ENCODE data around the gene CRAMP1.
A peak's percentile ranks its signal among the peaks of the same experiment; 100 is the strongest.

CRAMP1 gene

DNA sequence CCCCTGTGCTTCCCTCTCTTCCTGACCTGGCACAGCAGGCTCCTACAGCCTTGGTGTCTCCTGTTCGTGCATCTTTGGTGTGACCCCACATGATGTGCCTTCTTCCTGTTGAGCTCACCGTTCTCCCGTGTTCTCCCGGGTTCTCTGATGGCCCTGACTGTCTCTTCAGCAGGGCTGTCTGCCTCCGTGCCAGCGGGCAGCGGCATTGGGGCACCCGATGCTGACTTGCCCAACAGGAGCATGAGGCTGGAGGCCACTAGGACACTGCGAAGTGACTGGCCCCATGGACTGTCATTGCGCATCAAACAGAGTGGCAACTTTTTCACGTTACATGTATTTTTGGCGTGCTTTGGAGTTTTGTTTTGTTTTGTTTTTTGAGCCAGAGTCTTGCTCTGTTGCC, 22.4 kb downstream of the CRAMP1 start:
- H3K27ac Mint-ChIP-seq, result no peak overlapping the region
- no peaks in the 10 kb centered on the region for H3K27me3 Mint-ChIP-seq (ENCODE audit: low read depth)
- no peak overlapping the region for H3K4me3 Mint-ChIP-seq
- no peaks in the 10 kb centered on the region for H3K9me3 Mint-ChIP-seq
- H3K36me3 Mint-ChIP-seq (ENCODE audit: low read depth), result peaks cover 42% of the 10 kb centered on the region
- H3K4me1 Mint-ChIP-seq (ENCODE audit: low read depth), result peaks cover 7% of the 10 kb centered on the region

DNA sequence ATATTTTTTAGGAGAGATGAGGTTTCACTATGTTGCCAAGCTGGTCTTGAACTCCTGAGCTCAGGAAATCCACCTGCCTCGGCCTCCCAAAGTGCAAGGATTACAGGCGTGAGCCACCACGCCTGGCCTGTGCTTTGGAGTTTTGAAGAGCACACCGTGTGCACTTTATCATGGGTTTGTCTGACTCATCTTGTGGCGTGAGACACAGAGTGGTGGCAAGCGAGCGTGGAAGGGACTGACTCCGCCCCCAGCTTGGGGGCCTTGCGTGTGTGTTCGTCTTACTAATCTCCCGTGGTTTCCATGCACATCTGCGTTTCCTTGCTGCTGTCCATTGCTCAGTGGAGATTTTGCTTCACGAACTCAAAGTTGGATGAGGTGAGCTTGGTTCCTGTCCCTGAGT, 22.9 kb downstream of the CRAMP1 start:
- no peaks in the 10 kb centered on the region for H3K27me3 Mint-ChIP-seq (ENCODE audit: low read depth)
- H3K4me1 Mint-ChIP-seq (ENCODE audit: low read depth), result peaks cover 6% of the 10 kb centered on the region
- no peak overlapping the region for H3K27ac Mint-ChIP-seq
- no peaks in the 10 kb centered on the region for H3K9me3 Mint-ChIP-seq
- H3K4me3 Mint-ChIP-seq, result no peak overlapping the region
- H3K36me3 Mint-ChIP-seq (ENCODE audit: low read depth), result peaks cover 41% of the 10 kb centered on the region

DNA sequence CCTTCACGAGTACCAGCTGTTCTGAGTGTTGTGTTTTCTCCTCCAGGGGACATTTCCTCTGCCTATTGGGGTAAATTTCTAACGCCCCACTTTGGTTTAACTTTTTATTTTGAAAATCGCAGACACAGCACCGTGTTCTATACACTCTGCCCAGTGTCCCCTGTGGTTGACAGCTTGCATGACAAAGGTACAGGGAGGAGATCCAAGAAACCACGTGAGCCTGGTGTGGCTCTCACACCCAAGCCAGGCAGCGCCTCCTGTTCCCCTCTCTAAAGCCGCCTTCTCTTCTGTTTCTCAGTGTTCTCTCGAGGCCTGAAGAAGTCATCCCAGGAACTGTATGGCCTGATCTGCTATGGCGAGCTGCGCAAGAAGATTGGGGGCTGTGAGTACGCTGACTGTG, 25.4 kb downstream of the CRAMP1 start:
- Mint-ChIP-seq H3K4me1 (ENCODE audit: low read depth) (peaks cover 4% of the 10 kb centered on the region), H3K4me3 (no peak overlapping the region), H3K36me3 (ENCODE audit: low read depth) (peaks cover 44% of the 10 kb centered on the region), H3K9me3 (no peaks in the 10 kb centered on the region), H3K27ac (no peak overlapping the region), H3K27me3 (ENCODE audit: low read depth) (no peaks in the 10 kb centered on the region)

DNA sequence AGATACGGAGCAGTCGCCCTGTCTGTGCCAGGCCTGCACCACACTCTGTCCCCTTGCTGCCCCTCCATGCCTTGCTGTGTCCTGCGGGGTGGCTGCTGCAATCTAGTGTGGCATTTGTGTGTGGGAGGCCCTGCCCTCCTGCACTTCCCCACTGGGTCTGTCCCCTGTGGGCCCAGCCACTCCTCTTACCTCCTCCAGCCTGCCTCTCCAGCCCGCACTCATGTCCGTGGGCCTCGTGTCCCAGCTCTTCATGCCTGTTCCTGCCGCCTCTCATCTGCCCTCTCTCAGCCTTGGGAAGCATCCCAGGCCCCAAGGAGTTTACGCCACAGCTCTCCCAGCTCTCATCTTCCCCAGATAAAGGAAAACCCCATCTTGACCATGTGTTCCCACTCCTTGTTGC, 26.6 kb downstream of the CRAMP1 start:
- Mint-ChIP-seq H3K27me3 (ENCODE audit: low read depth) (no peaks in the 10 kb centered on the region), H3K9me3 (no peaks in the 10 kb centered on the region), H3K36me3 (ENCODE audit: low read depth) (peaks cover 43% of the 10 kb centered on the region), H3K4me3 (no peak overlapping the region), H3K4me1 (ENCODE audit: low read depth) (peaks cover 4% of the 10 kb centered on the region), H3K27ac (no peak overlapping the region)

DNA sequence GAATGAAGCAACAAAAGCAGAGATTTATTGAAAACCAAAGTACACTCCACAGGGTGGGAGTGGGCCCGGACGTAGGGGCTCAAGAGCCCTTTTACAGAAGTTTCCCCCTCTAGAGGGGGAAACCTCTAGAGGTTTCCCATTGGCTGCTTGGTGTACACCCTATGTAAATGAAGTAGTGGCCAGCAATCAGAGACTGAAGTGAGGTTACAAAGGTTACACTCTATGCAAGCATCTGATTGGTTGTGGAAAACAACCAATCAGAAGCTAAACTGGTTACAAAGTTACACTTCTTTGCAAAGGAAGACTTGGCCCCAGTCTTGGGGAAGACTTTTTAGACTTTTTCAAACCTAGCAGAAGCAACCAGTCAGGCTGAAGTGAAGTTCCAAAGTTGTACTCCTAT, 27.1 kb downstream of the CRAMP1 start:
- Mint-ChIP-seq H3K36me3 (ENCODE audit: low read depth) (peaks cover 43% of the 10 kb centered on the region), H3K4me1 (ENCODE audit: low read depth) (peaks cover 5% of the 10 kb centered on the region), H3K9me3 (no peaks in the 10 kb centered on the region), H3K27ac (no peak overlapping the region), H3K4me3 (no peak overlapping the region), H3K27me3 (ENCODE audit: low read depth) (no peaks in the 10 kb centered on the region)

DNA sequence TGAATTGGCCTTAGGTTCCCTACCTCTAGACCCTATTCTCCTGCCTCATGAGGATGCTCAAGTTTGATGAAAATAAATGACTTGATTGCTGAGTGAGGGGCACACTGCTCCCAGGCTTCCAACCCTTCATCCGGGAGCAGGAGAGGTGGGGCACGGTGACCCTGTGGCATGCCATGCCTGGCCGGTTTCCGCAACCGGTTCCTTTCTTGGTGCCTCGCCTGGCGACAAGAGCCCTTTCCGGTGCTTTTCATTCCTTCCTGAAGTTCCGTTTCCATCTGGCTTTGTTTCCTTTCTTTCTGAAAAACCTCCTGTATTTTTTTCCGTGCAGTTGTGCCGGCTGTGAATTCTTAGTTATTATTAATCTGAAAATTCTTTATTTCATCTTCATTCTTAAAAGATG, 27.7 kb downstream of the CRAMP1 start:
- Mint-ChIP-seq H3K9me3 (no peaks in the 10 kb centered on the region), H3K27me3 (ENCODE audit: low read depth) (no peaks in the 10 kb centered on the region), H3K36me3 (ENCODE audit: low read depth) (peaks cover 43% of the 10 kb centered on the region), H3K27ac (no peak overlapping the region), H3K4me3 (no peak overlapping the region), H3K4me1 (ENCODE audit: low read depth) (peaks cover 8% of the 10 kb centered on the region)

DNA sequence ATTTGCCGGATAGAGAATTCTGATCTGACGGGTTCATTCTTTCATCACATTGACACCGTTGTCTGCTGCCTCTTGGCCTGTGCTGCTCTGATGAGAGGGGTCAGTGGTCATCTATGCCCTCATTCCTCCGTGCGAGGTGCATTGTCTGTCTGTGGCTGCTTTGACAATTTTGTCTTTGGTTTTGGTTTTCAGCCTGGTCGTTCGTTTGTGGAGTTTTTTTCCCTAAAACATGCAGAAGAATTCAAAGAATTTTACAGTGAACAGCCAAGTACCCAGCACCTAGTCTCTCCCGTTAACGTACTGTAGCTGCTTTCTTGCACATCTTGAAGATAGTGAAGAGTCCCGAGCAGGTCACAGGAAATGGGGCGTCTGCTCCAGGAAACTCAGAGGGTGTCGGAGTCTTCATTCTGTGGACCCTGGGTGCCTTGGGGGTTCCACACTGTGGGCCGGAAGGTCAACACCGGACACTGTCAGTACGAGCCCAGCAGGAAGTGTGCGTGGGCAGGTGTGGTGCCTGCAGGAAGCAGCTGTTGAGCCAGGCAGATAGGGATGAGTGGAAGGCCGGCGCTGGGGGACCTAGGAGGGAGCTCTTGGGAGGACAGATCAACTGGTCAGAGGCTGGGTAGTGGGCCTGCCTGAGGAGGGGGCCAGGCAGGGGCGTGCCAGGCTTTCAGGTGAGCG, 28.2 kb downstream of the CRAMP1 start:
- peaks cover 44% of the 10 kb centered on the region for H3K36me3 Mint-ChIP-seq (ENCODE audit: low read depth)
- H3K27me3 Mint-ChIP-seq (ENCODE audit: low read depth), result no peaks in the 10 kb centered on the region
- H3K27ac Mint-ChIP-seq, result no peak overlapping the region
- peaks cover 7% of the 10 kb centered on the region for H3K4me1 Mint-ChIP-seq (ENCODE audit: low read depth)
- H3K9me3 Mint-ChIP-seq, result no peaks in the 10 kb centered on the region
- H3K4me3 Mint-ChIP-seq, result no peak overlapping the region

DNA sequence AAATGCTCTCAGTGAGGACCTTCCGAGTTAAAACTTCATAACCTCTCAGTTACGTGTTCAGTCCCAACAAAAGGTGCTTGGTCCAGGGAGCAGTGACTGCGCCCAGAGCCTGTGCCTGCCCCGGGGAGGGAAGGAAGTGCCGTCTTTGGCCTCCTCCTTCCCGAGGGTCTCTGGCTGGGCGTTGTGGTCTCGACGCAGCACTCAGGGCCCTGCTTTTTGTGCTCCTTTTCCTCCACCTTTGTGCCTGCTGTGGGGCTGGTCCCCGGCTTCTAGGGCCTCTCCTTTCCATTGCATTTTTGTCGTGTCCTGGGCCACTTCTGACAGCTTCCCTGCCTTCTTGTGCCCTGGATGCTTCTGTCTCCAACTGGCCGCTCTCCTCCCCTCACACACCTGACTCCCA, 29.1 kb downstream of the CRAMP1 start:
- Mint-ChIP-seq H3K9me3 (no peaks in the 10 kb centered on the region), H3K27me3 (ENCODE audit: low read depth) (no peaks in the 10 kb centered on the region), H3K4me3 (no peak overlapping the region), H3K4me1 (ENCODE audit: low read depth) (peaks cover 16% of the 10 kb centered on the region), H3K27ac (no peak overlapping the region), H3K36me3 (ENCODE audit: low read depth) (peaks cover 49% of the 10 kb centered on the region)

DNA sequence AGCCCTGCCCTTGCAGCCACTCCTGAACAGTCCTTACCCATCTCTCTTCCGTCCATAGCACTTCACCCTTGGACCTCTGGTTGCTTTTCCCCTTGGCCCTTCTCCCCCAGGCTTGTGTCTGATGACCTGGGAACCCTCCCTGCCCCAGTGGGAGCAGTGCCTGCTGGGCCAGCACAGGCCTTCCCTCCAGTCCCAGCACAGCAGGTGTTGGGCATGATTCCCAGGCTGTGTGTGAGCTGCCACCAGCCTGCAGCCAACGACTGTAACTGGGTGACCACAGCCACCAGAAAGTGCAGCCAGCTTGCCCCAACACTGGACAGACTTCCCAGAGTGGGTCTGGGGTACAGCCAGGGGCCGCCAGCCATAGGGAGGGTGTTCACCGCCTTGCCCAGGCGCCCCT, 30.0 kb downstream of the CRAMP1 start:
- Mint-ChIP-seq H3K27ac (no peak overlapping the region), H3K4me3 (no peak overlapping the region), H3K36me3 (ENCODE audit: low read depth) (peaks cover 54% of the 10 kb centered on the region), H3K9me3 (no peaks in the 10 kb centered on the region), H3K27me3 (ENCODE audit: low read depth) (no peaks in the 10 kb centered on the region), H3K4me1 (ENCODE audit: low read depth) (peaks cover 22% of the 10 kb centered on the region)

DNA sequence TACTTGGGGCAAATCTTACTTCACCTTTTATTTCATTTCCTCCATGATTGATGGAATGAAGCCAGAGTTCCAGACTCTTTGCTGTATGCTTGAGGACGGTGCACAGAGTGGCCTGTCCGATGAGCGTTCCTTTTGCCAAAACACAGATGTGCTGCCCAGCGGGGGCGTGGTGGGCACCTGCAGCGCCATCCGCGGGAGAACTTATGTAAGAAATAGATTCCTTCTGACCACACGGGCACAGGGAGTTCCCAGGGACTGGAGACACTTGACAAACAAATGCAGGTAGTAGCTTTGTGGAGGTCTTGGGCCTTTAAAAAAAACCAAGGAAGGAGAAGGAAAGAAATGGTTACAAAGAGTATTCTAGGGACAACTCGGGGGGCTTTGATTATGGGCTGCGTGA, 30.6 kb downstream of the CRAMP1 start:
- H3K27me3 Mint-ChIP-seq (ENCODE audit: low read depth), result no peaks in the 10 kb centered on the region
- H3K9me3 Mint-ChIP-seq, result no peaks in the 10 kb centered on the region
- no peak overlapping the region for H3K4me3 Mint-ChIP-seq

DNA sequence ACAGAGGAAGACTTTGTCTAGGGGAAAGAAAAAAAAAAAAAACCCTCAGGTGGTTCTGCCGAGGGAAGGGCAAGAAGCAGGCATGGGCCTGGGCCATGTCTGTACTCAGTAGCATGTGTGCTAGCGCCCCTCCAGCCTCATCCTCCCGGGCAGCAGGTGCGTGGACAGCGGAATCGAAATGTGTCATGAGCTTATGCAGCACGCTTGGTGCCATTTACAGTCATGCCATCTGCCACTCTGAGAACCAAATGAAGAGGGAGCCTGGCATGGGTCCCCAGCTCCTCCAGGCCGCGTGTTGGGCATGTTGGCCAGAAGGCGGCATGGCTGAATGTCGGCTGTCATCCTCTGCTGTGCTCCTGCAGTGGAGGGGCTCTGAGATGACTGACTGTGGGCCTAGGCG, 31.4 kb downstream of the CRAMP1 start:
- Mint-ChIP-seq H3K27ac (no peak overlapping the region), H3K27me3 (ENCODE audit: low read depth) (no peaks in the 10 kb centered on the region), H3K36me3 (ENCODE audit: low read depth) (peaks cover 50% of the 10 kb centered on the region), H3K9me3 (no peaks in the 10 kb centered on the region), H3K4me1 (ENCODE audit: low read depth) (peaks cover 22% of the 10 kb centered on the region), H3K4me3 (no peak overlapping the region)

More for the DNA sequence above, 30.6 kb downstream of the CRAMP1 start:
- peaks cover 22% of the 10 kb centered on the region for H3K4me1 Mint-ChIP-seq (ENCODE audit: low read depth)
- H3K27ac Mint-ChIP-seq, result no peak overlapping the region
- H3K36me3 Mint-ChIP-seq (ENCODE audit: low read depth), result peaks cover 54% of the 10 kb centered on the region

DNA sequence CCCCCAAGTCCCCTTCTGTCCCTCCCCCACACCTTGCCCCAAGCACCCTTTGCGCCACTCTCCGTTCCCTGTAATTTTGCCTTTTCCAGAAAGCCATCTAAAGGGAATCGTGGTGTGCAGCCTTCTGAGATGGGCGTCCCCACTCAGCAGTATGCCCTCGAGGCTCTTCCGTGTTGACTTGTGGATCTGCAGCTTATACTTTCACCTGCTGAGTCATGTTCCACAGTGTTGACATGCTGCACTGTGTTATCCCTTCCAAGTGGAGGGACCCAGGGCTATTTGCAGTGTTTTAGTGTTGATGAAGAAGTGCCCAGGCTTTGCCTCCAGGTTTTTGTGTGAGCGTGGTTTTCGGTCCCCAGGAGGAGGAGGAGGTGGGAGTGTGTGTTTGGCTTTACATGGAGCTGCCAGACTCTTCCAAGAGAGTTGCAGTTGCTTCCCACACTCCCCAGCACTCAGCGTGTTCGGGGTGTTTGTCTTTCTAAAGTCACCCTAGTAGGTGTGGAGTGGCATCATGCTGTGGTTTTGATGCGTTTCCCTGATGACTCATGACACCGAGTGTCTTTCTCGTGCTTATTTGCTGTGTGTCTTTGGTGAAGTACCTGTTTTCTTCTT, 33.9 kb downstream of the CRAMP1 start:
- H3K27me3 Mint-ChIP-seq (ENCODE audit: low read depth), result no peaks in the 10 kb centered on the region
- peaks cover 45% of the 10 kb centered on the region for H3K36me3 Mint-ChIP-seq (ENCODE audit: low read depth)
- peaks cover 19% of the 10 kb centered on the region for H3K4me1 Mint-ChIP-seq (ENCODE audit: low read depth)
- peak overlapping the region; percentile 69 for H3K27ac Mint-ChIP-seq
- no peaks in the 10 kb centered on the region for H3K9me3 Mint-ChIP-seq
- peak overlapping the region; percentile 32 for H3K4me3 Mint-ChIP-seq

DNA sequence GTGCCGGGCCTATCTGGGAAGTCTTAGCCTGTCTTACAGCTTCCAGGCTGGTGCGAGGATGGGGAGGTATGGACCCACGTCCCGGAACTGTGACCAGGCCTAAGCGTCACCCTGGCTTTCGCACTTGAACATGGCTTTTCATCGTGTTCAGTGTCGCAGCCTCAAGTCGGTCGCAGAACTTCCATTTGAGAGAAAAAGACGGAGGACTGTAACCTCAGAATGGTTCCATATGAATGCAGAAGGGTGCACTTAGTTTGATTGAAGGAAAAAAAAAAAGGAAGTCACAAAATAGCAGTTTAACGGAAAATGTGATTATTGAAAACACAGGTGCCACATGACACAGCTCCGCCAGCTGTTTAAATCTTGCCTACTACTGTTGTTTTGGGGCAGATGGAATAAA, 35.7 kb downstream of the CRAMP1 start:
- H3K4me3 Mint-ChIP-seq, result no peak overlapping the region
- H3K27ac Mint-ChIP-seq, result no peak overlapping the region
- H3K36me3 Mint-ChIP-seq (ENCODE audit: low read depth), result peaks cover 46% of the 10 kb centered on the region
- peaks cover 19% of the 10 kb centered on the region for H3K4me1 Mint-ChIP-seq (ENCODE audit: low read depth)
- H3K9me3 Mint-ChIP-seq, result no peaks in the 10 kb centered on the region
- H3K27me3 Mint-ChIP-seq (ENCODE audit: low read depth), result no peaks in the 10 kb centered on the region

DNA sequence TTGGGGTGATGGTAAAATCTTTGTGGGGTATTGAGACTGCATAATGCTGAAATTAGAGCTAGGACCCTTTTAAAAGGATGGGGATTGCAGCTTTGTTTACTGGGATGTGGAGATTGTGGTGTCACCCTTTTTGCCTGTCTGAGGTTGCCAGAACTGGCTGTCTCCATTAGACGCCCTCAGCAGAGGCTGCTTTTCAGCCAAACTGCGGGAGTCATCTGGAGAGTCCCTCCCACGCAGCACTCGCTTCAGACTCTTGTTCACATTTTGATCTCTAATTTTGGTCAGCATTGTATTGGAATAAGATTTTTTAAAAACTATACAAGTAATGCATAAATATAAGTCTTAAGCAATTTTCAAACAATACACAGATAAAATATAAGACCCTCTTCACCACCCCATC, 38.0 kb downstream of the CRAMP1 start:
- Mint-ChIP-seq H3K4me1 (ENCODE audit: low read depth) (peaks cover 15% of the 10 kb centered on the region), H3K4me3 (no peak overlapping the region)

DNA sequence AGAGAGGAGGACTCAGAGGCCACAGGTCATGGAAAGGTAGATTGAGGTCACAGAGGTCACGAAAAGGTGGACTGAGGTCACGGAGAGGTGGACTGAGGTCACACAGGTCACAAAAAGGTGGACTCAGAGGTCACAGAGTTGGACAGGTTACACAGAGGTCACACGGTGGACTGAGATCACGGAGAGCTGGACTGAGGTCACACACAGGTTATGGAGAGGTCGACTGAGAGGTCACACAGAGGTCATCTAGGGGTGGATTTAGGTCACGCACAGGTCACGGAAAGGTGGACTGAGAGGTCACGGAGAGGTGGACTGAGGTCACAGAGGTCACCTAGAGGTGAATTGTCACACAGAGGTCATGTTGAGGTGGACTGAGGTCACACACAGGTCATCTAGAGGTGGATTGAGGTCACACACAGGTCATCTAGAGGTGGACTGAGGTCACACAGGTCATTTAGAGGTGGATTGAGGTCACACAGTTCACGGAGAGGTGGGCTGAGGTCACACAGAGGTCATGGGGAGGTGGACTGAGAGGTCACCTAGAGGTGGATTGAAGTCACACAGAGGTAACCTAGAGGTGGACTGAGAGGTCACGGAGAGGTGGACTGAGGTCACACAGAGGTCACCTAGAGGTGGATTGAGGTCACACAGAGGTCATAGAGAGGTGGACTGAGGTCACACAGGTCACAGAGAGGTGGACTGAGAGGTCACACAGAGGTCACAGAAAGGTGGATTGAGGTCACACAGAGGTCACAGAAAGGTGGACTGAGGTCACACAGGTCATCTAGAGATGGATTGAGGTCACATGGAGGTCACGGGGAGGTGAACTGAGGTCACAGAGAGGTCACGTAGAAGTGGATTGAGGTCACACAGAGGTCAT, 39.2 kb downstream of the CRAMP1 start:
- H3K27ac Mint-ChIP-seq, result peak overlapping the region; percentile 0
- peaks cover 40% of the 10 kb centered on the region for H3K36me3 Mint-ChIP-seq (ENCODE audit: low read depth)
- no peak overlapping the region for H3K4me3 Mint-ChIP-seq

More for the DNA sequence above, 38.0 kb downstream of the CRAMP1 start:
- no peak overlapping the region for H3K27ac Mint-ChIP-seq
- no peaks in the 10 kb centered on the region for H3K27me3 Mint-ChIP-seq (ENCODE audit: low read depth)
- H3K9me3 Mint-ChIP-seq, result no peaks in the 10 kb centered on the region
- H3K36me3 Mint-ChIP-seq (ENCODE audit: low read depth), result peaks cover 45% of the 10 kb centered on the region

More for the DNA sequence above, 39.2 kb downstream of the CRAMP1 start:
- H3K4me1 Mint-ChIP-seq (ENCODE audit: low read depth), result peaks cover 5% of the 10 kb centered on the region
- no peaks in the 10 kb centered on the region for H3K9me3 Mint-ChIP-seq
- no peaks in the 10 kb centered on the region for H3K27me3 Mint-ChIP-seq (ENCODE audit: low read depth)

All from T-helper 1 cell treated with Interleukin-12 subunit alpha and Interleukin-12 subunit beta and Interleukin-4 antibody, amounts not matched to agents 30 μg/mL and 1 μg/mL, for 36 hours (primary cell).